Skin epidermis (tissue), 12 donors: ENCODE data around the gene RHEX.
"Not testable (repeated sequence)": the region's sequence is repeated elsewhere in the genome, so short reads cannot be mapped to it uniquely, and the experiment has no call there.

Experiments used
- H3K27ac ChIP-seq, 21 experiments: fragments of 200-600 bp; sonication (generic) in 11 of 21; one replicate each; pipeline ENCODE4 v1.5.0; 2020; ENCODE audit warnings: mild to moderate bottlenecking in 3 of 21, inconsistent platforms in 2 of 21, moderate library complexity in 2 of 21
- H3K4me3 ChIP-seq, 7 experiments: fragments of 200-600 bp; sonication (generic) in 2 of 7; one replicate each; pipeline ENCODE4 v1.5.0; 2020; ENCODE audit warnings: inconsistent platforms in 2 of 7, mild to moderate bottlenecking in 2 of 7, moderate library complexity in 1 of 7

Gene RHEX

GRCh38 chr1:206025283-206025820 lies 27.6 kb upstream of the RHEX start:
- Histone ChIP-seq H3K4me3 (no peak overlapping the region), H3K27ac (peak overlapping the region in 1 of 21 experiments; percentile 62)

- H3K27ac ChIP-seq: peak overlapping the region in 1 of 21 experiments; percentile 59
- H3K4me3 ChIP-seq: no peak overlapping the region
Observed at GRCh38 chr1:206029484-206029883, 23.5 kb upstream of the RHEX start.

GRCh38 chr1:206030191-206030590 lies 22.8 kb upstream of the RHEX start:
- no peak overlapping the region for H3K4me3 ChIP-seq
- H3K27ac ChIP-seq: peak overlapping the region in 1 of 21 experiments; percentile 59

- H3K4me3 ChIP-seq: no peak overlapping the region
- H3K27ac ChIP-seq: peak overlapping the region in 2 of 21 experiments; percentile 49 to 59
Observed at GRCh38 chr1:206030714-206031113, 22.3 kb upstream of the RHEX start.

GRCh38 chr1:206032380-206033140 lies 20.4 kb upstream of the RHEX start:
- Histone ChIP-seq H3K4me3 (no peak overlapping the region), H3K27ac (no peak overlapping the region)

- peak overlapping the region in 7 of 21 experiments; percentile 5 to 48 (median 26) for H3K27ac ChIP-seq
- peak overlapping the region in 2 of 7 experiments; percentile 5 to 9 for H3K4me3 ChIP-seq
Observed at GRCh38 chr1:206035027-206035426, 17.9 kb upstream of the RHEX start.

- no peak overlapping the region for H3K4me3 ChIP-seq
- peak overlapping the region in 3 of 21 experiments; percentile 6 to 64 (median 11) for H3K27ac ChIP-seq
Observed at GRCh38 chr1:206036663-206037455, 16.1 kb upstream of the RHEX start.

GRCh38 chr1:206037581-206037980 lies 15.4 kb upstream of the RHEX start:
- H3K27ac ChIP-seq: peak overlapping the region in 3 of 21 experiments; percentile 5 to 64 (median 6)
- H3K4me3 ChIP-seq: no peak overlapping the region

- no peak overlapping the region for H3K4me3 ChIP-seq
- H3K27ac ChIP-seq: peak overlapping the region in 1 of 21 experiments; percentile 74
Observed at GRCh38 chr1:206039046-206039973, 13.7 kb upstream of the RHEX start.

- no peak overlapping the region for H3K4me3 ChIP-seq
- H3K27ac ChIP-seq: no peak overlapping the region
Observed at GRCh38 chr1:206040328-206040727, 12.6 kb upstream of the RHEX start.

GRCh38 chr1:206041640-206042039 lies 11.3 kb upstream of the RHEX start:
- H3K4me3 ChIP-seq: no peak overlapping the region
- H3K27ac ChIP-seq: no peak overlapping the region

- no peak overlapping the region for H3K27ac ChIP-seq
- no peak overlapping the region for H3K4me3 ChIP-seq
Observed at GRCh38 chr1:206047271-206047670, 5.7 kb upstream of the RHEX start.

GRCh38 chr1:206048582-206048981 lies 4.4 kb upstream of the RHEX start:
- Histone ChIP-seq H3K4me3 (no peak overlapping the region), H3K27ac (peak overlapping the region in 3 of 21 experiments; percentile 12 to 67 (median 23))

GRCh38 chr1:206049293-206049692 lies 3.7 kb upstream of the RHEX start:
- H3K4me3 ChIP-seq: no peak overlapping the region
- H3K27ac ChIP-seq: peak overlapping the region in 1 of 21 experiments; percentile 74

- H3K27ac ChIP-seq: peak overlapping the region in 2 of 21 experiments; percentile 8 to 74
- no peak overlapping the region for H3K4me3 ChIP-seq
Observed at GRCh38 chr1:206049919-206050600, 2.9 kb upstream of the RHEX start.

- Histone ChIP-seq H3K4me3 (no peak overlapping the region), H3K27ac (peak overlapping the region in 6 of 21 experiments; percentile 3 to 74 (median 26))
Observed at GRCh38 chr1:206050655-206051235, 2.2 kb upstream of the RHEX start.

- H3K4me3 ChIP-seq: not testable (repeated sequence)
- H3K27ac ChIP-seq: peak overlapping the region in 4 of 21 experiments; percentile 14 to 74 (median 22)
Observed at GRCh38 chr1:206052231-206052865, 625 bp upstream of the RHEX start.

- not testable (repeated sequence) for H3K4me3 ChIP-seq
- H3K27ac ChIP-seq: peak overlapping the region in 5 of 21 experiments; percentile 14 to 75 (median 57)
Observed at GRCh38 chr1:206053616-206054015, 643 bp downstream of the RHEX start.
